Heart left ventricle (tissue), 13 donors: Measurements from ENCODE around the gene UBL7.

ENCODE experiments used
- POLR2A ChIP-seq, 2 donors: fragments of 450-650 bp; IDR thresholded peaks; one replicate each; pipeline ENCODE4 v1.6.1; 2017; ENCODE audit warnings: antibody characterized with exemption in 2 of 2, mild to moderate bottlenecking in 2 of 2, moderate library complexity in 2 of 2
- TF ChIP-seq, protein P1 (sequence below), 12 donors: fragments of 200-600 bp; sonication (generic) in 4 of 12; IDR thresholded peaks; one replicate each; pipeline versions ENCODE4 v1.5.0 to v1.8.0; 2018 to 2022; ENCODE audit warnings: antibody characterized with exemption in 12 of 12, mild to moderate bottlenecking in 5 of 12
- donor health status: ischemic (EF 13 %, LVEDD 7.1; RV severe dilation, severe dysfunction).
- donor health status: DM: no; HTN: yes; CAD: no.
- donor health status: DM: no; HTN: no; CAD: no.
- donor health status: ischemic (EF 25% LVEDD 6.9; RV normal size, moderate dysfunction).
- donor health status: ischemic (EF 25% LVEDD 5.7; RV mildly dilated, moderate dysfunction).
- donor health status: ischemic (EF 35%, LVEDD 5.7; RV mildly dilated, moderate dysfunction).
- donor health status: nonischemic (EF 11% LVEDD 7.7; RV severe dilation, severe dysfunction).
- donor health status: DM: yes; HTN: yes; CAD: no.
- donor health status: PGD.
- donor health status: ischemic (EF 29% LVEDD 5.4; RV normal size, mild dysfunction).
- donor health status: nonischemic (EF 23%, LVEDD 6.1; RV moderate dilation, normal function).

DNA sequence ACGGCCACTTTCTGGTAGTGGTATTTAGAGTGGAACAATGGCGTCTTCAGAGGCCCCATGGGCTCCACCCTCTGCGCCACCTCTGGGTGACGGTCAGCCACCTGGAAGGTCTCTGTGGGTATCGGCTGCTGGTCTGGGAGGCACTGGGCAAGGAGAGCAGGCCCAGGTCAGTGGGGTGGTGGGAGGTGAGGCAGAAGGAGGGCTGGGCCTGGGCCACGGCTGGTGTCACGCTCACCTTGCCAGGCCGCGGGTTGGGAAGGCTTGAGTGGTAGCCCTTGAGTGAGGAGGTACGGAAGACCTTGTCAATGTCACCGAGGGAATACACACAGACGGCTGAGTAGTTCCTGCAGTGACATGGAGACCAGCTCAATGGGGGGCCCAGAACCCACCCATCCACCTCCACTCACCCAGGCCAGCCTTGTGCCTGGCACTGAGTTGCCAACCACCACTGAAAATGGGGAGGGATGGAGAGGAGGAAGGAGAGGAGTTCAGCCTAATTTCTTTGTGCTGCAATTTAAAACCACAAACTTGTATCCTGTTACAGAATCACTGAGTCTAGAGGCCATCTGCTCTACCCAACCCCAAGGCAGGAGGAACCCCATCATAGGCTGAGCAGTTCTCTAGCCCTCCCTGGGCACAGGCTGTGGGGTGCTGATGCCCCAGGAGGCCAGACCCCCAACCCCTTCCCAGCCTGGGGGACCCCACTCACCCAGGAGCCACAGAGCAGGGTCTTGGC lies 46.2 kb downstream of the UBL7 start:
- TF ChIP-seq, protein P1, sequence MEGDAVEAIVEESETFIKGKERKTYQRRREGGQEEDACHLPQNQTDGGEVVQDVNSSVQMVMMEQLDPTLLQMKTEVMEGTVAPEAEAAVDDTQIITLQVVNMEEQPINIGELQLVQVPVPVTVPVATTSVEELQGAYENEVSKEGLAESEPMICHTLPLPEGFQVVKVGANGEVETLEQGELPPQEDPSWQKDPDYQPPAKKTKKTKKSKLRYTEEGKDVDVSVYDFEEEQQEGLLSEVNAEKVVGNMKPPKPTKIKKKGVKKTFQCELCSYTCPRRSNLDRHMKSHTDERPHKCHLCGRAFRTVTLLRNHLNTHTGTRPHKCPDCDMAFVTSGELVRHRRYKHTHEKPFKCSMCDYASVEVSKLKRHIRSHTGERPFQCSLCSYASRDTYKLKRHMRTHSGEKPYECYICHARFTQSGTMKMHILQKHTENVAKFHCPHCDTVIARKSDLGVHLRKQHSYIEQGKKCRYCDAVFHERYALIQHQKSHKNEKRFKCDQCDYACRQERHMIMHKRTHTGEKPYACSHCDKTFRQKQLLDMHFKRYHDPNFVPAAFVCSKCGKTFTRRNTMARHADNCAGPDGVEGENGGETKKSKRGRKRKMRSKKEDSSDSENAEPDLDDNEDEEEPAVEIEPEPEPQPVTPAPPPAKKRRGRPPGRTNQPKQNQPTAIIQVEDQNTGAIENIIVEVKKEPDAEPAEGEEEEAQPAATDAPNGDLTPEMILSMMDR (IDR thresholded peaks at IDR 0.05), result no peak
- TF ChIP-seq POLR2A (IDR thresholded peaks at IDR 0.05), result no peak
